ENCODE measurements around the gene VPS26C.
"Not testable (repeated sequence)": the region's sequence is repeated elsewhere in the genome, so short reads cannot be mapped to it uniquely, and the experiment has no call there.

The VPS26C gene

GRCh38 chr21:37267269-37268185, at the start of gene VPS26C:
Gene VPS26C (minus strand): TSS chr21:37267334. CDS start chr21:37267294, 40 bp downstream.
- peak; percentile 94 to 95 for DNase-seq (ENCODE audit: low read depth in 2 of 2)

GRCh38 chr21:37316072-37316471, 48.9 kb upstream of the VPS26C start:
- DNase-seq (ENCODE audit: low read depth in 2 of 2) = not testable (repeated sequence)

GRCh38 chr21:37300114-37300751, 33.1 kb upstream of the VPS26C start:
- no peak for DNase-seq (ENCODE audit: low read depth in 2 of 2)

- no peak for DNase-seq (ENCODE audit: low read depth in 2 of 2)
These were observed 30.2 kb upstream of the VPS26C start for GRCh38 chr21:37297364-37297763.

GRCh38 chr21:37294679-37295078, 27.5 kb upstream of the VPS26C start:
- no peak for DNase-seq (ENCODE audit: low read depth in 2 of 2)

- no peak for DNase-seq (ENCODE audit: low read depth in 2 of 2)
These were observed 25.8 kb upstream of the VPS26C start for GRCh38 chr21:37292941-37293340.

GRCh38 chr21:37292041-37292440, 24.9 kb upstream of the VPS26C start:
- no peak for DNase-seq (ENCODE audit: low read depth in 2 of 2)

- not testable (repeated sequence) for DNase-seq (ENCODE audit: low read depth in 2 of 2)
These were observed 16.1 kb upstream of the VPS26C start for GRCh38 chr21:37283191-37283710.

- DNase-seq (ENCODE audit: low read depth in 2 of 2) = not testable (repeated sequence)
These were observed 15.5 kb upstream of the VPS26C start for GRCh38 chr21:37282602-37283001.

- no peak for DNase-seq (ENCODE audit: low read depth in 2 of 2)
These were observed 14.9 kb upstream of the VPS26C start for GRCh38 chr21:37281993-37282392.

GRCh38 chr21:37281579-37281978, 14.4 kb upstream of the VPS26C start:
- no peak for DNase-seq (ENCODE audit: low read depth in 2 of 2)

- not testable (repeated sequence) for DNase-seq (ENCODE audit: low read depth in 2 of 2)
These were observed 12.1 kb upstream of the VPS26C start for GRCh38 chr21:37279271-37279670.

GRCh38 chr21:37278199-37278598, 11.1 kb upstream of the VPS26C start:
- DNase-seq (ENCODE audit: low read depth in 2 of 2) = no peak

- no peak for DNase-seq (ENCODE audit: low read depth in 2 of 2)
These were observed 9.2 kb upstream of the VPS26C start for GRCh38 chr21:37276377-37276776.

GRCh38 chr21:37273911-37274690, 7.0 kb upstream of the VPS26C start:
- DNase-seq (ENCODE audit: low read depth in 2 of 2) = no peak

- DNase-seq (ENCODE audit: low read depth in 2 of 2) = no peak
These were observed 6.3 kb upstream of the VPS26C start for GRCh38 chr21:37273440-37273839.

- DNase-seq (ENCODE audit: low read depth in 2 of 2) = no peak
These were observed 5.8 kb upstream of the VPS26C start for GRCh38 chr21:37272897-37273296.

- no peak for DNase-seq (ENCODE audit: low read depth in 2 of 2)
These were observed 3.6 kb upstream of the VPS26C start for GRCh38 chr21:37270576-37271365.

- DNase-seq (ENCODE audit: low read depth in 2 of 2) = no peak
These were observed 2.3 kb upstream of the VPS26C start for GRCh38 chr21:37269481-37269880.

GRCh38 chr21:37268186-37268503, 1.0 kb upstream of the VPS26C start:
- no peak for DNase-seq (ENCODE audit: low read depth in 2 of 2)

GRCh38 chr21:37266515-37267221, 466 bp downstream of the VPS26C start:
- no peak for DNase-seq (ENCODE audit: low read depth in 2 of 2)
